Retinal pigment epithelial cell (primary cell): Measurements from ENCODE around the gene ICAM4.
A peak's percentile ranks its signal among the peaks of the same experiment; 100 is the strongest.

Experiments
- DNase-seq: peaks from one replicate; pipeline ENCODE4 v3.0.0-alpha.2; 2010; ENCODE audit warnings: low read depth
- H3K4me3 ChIP-seq: 2 replicates; pipeline ENCODE4 v1.5.1; 2011; ENCODE audit warnings: mild to moderate bottlenecking, low read length, control low read depth, moderate library complexity
- CTCF ChIP-seq: conservative IDR thresholded peaks from 2 replicates; pipeline ENCODE4 v1.5.1; 2011; ENCODE audit warnings: low read depth, low read length, control low read depth, inconsistent platforms

Gene ICAM4

GRCh38 chr19:10269333-10270179 is 17.2 kb upstream of the ICAM4 start:
- DNase-seq, result no peak
- H3K4me3 ChIP-seq, result peak overlapping the region; percentile 43
- TF ChIP-seq CTCF, result peak; percentile 92

DNA sequence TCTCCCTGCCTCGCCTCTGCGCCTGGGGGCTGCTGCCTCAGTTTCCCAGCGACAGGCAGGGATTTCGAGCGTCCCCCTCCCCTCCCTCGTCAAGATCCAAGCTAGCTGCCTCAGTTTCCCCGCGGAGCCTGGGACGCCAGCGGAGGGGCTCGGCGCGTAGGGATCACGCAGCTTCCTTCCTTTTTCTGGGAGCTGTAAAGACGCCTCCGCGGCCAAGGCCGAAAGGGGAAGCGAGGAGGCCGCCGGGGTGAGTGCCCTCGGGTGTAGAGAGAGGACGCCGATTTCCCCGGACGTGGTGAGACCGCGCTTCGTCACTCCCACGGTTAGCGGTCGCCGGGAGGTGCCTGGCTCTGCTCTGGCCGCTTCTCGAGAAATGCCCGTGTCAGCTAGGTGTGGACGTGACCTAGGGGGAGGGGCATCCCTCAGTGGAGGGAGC is 16.6 kb upstream of the ICAM4 start:
- H3K4me3 ChIP-seq, result peak overlapping the region; percentile 43
- TF ChIP-seq CTCF, result no peak
- DNase-seq, result no peak

- DNase-seq, result peak; percentile 22
- no peak for TF ChIP-seq CTCF
- peak within 1 kb of the TSS; percentile 43 for H3K4me3 ChIP-seq
Measured at GRCh38 chr19:10270616-10271394, 15.9 kb upstream of the ICAM4 start, which contains the start of gene ICAM1. Gene ICAM1, plus strand, starts transcription at chr19:10271120. Its CDS starts 40 bp downstream, at chr19:10271160.

DNA sequence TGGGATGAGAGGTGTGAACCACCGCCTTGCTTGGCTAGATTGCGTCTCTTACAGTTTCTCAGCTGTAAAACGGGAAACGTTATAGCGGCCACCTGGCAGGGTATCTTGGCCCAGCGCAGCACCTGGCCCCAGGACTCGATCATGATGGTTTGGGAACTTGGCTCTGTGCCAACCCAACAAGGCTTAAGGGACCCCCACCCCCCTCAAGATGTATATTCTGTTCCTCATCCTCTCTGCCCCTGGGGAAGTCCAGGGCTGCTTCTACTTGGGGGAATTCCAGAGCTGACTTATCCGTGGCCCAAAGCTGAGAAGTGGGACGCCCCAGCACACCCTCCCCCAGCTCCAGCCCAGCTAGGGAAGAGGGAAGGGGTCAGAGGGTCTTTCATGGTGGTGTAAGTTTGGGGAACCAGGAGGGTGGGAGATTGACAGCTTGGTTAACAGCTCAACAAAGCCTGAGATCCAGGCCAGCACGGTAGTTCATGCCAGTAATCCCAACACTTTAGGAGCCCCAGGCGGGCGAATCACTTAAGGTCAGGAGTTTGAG is 15.1 kb upstream of the ICAM4 start:
- no peak for TF ChIP-seq CTCF
- H3K4me3 ChIP-seq, result peak overlapping the region; percentile 43
- DNase-seq, result no peak

DNA sequence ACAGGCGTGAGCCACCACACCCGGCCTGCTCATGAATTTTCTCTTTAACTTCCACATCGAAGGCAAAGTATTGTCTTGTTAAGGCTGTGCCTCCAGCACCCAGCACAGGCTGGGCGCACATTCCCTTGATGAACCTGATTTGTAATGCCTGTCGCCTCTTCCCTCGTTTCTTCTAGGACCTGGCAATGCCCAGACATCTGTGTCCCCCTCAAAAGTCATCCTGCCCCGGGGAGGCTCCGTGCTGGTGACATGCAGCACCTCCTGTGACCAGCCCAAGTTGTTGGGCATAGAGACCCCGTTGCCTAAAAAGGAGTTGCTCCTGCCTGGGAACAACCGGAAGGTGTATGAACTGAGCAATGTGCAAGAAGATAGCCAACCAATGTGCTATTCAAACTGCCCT is 12.2 kb upstream of the ICAM4 start:
- no peak for DNase-seq
- TF ChIP-seq CTCF, result no peak
- H3K4me3 ChIP-seq, result no peak overlapping the region

- TF ChIP-seq CTCF, result no peak
- no peak overlapping the region for H3K4me3 ChIP-seq
- no peak for DNase-seq
Measured at GRCh38 chr19:10277795-10278589, 8.8 kb upstream of the ICAM4 start.
